Subcutaneous adipose tissue (tissue), 4 donors: ENCODE results near the gene CAPN8. TPM values are rescaled to one million over a fixed set of nuclear protein-coding genes. Genes with fewer than 3 reads are reported as not detected.

Experiments
- CTCF ChIP-seq: fragments of 450-650 bp; IDR thresholded peaks from one replicate; pipeline ENCODE4 v1.5.1; 2016; ENCODE audit warnings: low read depth, mild to moderate bottlenecking, control low read depth, antibody characterized with exemption, moderate library complexity
- total RNA-seq, 4 donors: library from RNA; depleted of rRNA; stranded (reverse); fragments of >200 nt; gene quantifications; one replicate each; pipeline ENCODE4 v1.1.0, GENCODE V29; 2016

CAPN8 gene
- total RNA-seq, 4 donors from 2014 or later = not detected

DNA sequence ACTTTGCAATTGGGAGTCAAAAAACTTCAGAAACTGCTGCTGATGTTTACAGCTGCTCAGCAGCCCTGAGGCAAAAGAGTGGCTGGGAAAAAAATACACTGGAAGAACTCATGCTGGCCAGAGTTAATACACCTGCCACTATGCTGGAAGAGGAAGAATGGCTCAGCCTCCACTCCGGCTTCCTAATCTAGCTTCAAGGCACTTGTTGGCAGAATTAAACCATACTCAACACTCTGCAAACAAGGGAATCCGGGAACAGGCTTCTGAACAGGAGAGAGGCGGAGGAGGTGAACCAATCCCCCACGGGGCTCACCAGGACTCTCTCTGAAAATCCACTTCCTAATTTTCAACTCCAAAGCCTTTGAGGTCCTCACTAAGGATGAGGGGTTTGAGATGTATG lies 152.2 kb downstream of the CAPN8 start:
- no peak for TF ChIP-seq CTCF

DNA sequence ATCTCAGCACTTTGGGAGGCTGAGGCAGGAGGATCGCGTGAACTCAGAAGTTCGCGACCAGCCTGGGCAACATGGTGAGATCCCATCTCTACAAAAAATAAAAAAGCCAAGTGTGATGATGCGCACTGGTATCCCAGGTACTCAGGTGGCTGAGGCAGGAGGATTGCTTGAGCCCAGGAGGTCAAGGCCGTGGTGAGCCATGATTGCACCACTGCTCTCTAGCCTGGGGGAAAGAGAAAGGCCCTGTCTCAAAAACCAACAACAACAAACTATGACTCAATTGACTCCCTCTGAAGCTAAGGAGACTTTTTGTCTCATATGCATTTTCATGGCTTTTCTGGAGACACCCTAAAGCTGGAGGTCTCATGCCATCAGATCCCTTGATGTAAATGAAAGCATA lies 153.4 kb downstream of the CAPN8 start:
- no peak for TF ChIP-seq CTCF

DNA sequence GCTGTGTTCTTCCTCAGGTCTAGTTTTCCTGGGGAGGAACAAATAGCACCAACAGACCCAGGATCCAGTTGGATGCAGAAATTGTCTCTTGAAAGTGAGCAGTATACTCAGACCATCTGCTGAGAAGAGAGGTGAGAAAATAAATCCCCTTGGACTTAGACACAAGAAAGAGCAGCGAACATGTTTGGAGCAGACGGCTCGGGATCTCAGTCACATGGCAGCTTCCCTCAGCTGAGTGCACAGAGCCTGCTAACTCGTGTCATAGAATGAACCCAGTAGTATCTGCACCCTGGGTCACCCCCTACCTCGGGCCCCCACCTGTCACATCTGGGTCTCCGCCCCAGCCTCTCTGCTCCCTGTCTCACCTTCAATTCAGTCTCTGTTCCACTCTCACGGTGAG lies 156.7 kb downstream of the CAPN8 start:
- no peak for TF ChIP-seq CTCF

DNA sequence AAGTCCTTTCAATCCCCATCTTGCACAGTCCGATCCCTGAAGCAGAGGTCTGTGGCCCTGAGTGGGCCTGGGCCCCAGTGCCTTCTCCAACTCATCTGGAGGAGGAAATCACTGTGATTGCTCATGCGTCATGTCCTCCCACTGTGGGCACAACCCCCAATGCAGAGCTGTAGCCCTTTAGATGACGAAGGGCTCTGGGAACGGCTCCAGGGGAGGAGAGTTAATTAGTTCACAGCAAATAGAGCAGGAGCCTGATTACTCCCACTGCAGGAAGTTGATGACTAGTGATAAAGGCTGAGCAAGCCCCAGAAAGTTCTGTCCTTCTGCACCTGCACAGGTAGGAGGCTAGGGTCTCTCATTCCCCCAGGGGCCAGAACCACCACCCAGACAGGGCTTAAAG lies 160.8 kb downstream of the CAPN8 start:
- no peak for TF ChIP-seq CTCF

DNA sequence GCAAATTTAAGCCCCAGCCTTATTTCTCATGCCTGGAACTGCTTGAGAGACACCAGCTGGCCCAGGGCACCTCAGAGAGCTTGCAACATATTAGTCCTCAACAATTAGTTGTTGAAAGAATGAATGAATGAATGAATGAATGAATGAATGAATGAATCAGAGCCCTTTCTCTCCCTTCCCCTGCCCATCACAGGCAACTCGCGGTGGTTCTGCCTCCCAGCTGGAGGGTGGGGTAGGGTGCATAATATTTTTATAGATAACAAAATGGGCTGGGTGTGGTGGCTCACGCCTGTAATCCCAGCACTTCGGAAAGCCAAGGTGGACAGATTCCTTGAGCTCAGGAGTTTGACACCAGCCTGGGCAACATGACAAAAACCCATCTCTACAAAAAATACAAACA lies 162.2 kb downstream of the CAPN8 start:
- no peak for TF ChIP-seq CTCF

GRCh38 chr1:223500560-223501425 lies 164.7 kb downstream of the CAPN8 start:
- no peak for TF ChIP-seq CTCF

GRCh38 chr1:223496883-223497282 lies 168.6 kb downstream of the CAPN8 start:
- no peak for TF ChIP-seq CTCF
